SH-SY5Y (cell line): ENCODE results near the gene POU3F3.

ENCODE experiments used
- GATA2 ChIP-seq: IDR thresholded peaks from 2 replicates; pipeline ENCODE4 v1.6.1; 2011; ENCODE audit warnings: mild to moderate bottlenecking, low read depth, low read length
- GATA3 ChIP-seq: IDR thresholded peaks from 2 replicates; pipeline ENCODE4 v1.6.1; 2011; ENCODE audit warnings: low read depth, mild to moderate bottlenecking, low read length, moderate library complexity

GRCh38 chr2:104889960-104890684, 36.2 kb downstream of the POU3F3 start:
- no peak for TF ChIP-seq GATA2
- TF ChIP-seq GATA3 = no peak
